GM18517 (cell line): ENCODE data around the gene GPR171.
"Not testable (repeated sequence)": the region's sequence is repeated elsewhere in the genome, so short reads cannot be mapped to it uniquely, and the experiment has no call there.

ENCODE experiments used
- ATAC-seq: cut with Tn5 transposase; IDR thresholded peaks from one replicate; pipeline ENCODE4 v1.9.1; 2021; ENCODE audit warnings: mild to moderate bottlenecking, moderate library complexity; ENCODE audit not compliant: unreplicated experiment

Gene GPR171, protein sequence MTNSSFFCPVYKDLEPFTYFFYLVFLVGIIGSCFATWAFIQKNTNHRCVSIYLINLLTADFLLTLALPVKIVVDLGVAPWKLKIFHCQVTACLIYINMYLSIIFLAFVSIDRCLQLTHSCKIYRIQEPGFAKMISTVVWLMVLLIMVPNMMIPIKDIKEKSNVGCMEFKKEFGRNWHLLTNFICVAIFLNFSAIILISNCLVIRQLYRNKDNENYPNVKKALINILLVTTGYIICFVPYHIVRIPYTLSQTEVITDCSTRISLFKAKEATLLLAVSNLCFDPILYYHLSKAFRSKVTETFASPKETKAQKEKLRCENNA

GRCh38 chr3:151203051-151203420, at the start of gene GPR171:
Gene GPR171, minus strand, starts transcription at chr3:151203216. Its CDS starts 3,830 bp downstream, at chr3:151199386.
- ATAC-seq = peak; percentile 81

GRCh38 chr3:151248772-151249337, 45.8 kb upstream of the GPR171 start:
- no peak for ATAC-seq

GRCh38 chr3:151242006-151242405, 39.0 kb upstream of the GPR171 start:
- not testable (repeated sequence) for ATAC-seq

- no peak for ATAC-seq
Measured at GRCh38 chr3:151236736-151237135, 33.7 kb upstream of the GPR171 start.

DNA sequence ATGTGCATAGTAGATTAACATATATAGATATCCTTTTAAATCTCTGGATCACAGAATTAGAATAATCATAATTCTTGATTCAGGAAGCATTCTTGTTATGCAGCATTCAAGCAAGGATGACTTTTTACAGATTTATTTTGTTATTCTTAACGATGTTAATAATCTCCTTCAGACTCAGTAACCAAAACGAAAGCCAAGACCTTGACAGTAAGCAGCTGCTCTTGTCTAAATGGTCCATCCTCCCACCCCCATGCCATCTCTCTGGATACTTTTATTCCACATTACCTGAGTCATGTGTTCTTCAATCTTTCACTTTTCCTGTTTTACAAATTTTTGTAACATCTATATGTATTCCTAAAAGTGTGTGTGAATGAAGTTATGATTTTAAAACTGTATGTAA, 33.3 kb upstream of the GPR171 start:
- no peak for ATAC-seq

GRCh38 chr3:151234825-151235224, 31.8 kb upstream of the GPR171 start:
- ATAC-seq = no peak

DNA sequence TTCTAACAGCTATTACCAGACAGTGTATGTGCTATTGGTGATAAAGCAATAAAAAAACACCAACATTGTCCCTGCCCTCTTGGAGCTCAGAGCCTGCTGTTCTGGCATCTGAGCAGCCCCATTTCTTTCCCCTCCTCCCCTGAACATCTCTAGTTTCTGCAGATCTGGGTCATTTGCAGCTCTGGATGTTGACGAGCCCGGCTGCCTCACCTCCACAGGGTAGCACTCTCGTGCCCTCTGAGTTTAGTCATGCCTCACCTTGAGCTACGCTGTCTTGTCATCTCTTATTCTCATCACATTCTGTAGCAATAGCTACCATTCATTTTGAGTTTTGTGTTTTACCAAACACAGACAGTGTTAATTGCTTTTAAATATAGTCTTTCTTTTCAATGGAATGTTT, 30.0 kb upstream of the GPR171 start:
- no peak for ATAC-seq

DNA sequence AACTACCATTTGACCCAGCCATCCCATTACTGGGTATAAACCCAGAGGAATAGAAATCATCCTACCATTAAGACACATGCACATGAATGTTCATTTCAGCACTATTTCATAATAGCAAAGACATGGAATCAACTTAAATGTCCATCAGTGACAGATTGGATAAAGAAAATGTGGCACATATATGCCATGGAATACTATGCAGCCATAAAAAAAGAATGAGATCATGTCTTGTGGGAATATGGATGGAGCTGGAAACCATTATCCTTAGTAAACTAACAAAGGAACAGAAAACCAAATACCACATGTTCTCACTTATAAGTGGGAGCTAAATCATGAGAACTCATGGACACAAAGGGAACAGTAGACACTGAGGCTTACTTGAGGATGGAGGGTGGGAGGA, 29.4 kb upstream of the GPR171 start:
- ATAC-seq = not testable (repeated sequence)

DNA sequence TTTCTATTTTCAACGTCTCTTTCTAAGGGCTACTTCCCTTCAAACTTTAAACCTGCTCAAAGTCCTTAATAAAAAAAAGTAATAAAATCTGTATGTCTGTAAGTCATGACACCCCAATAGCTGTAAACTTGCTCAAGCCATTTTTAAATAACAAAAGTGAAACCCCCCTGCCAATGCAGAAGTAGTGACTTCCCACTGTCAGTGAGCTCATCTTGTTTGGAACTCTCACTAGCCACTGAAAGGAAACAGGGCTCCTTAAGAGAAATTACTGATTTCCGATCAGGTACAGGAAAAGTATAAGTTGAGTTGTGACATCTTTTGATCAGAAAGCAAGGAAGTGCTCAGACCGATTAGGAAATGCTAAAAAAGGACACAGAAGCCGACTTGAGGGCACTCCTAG, 27.6 kb upstream of the GPR171 start:
- ATAC-seq = peak; percentile 61

- ATAC-seq = no peak
Measured at GRCh38 chr3:151228666-151229040, 25.6 kb upstream of the GPR171 start.

GRCh38 chr3:151227807-151228665, 25.0 kb upstream of the GPR171 start:
- peak; percentile 89 for ATAC-seq

DNA sequence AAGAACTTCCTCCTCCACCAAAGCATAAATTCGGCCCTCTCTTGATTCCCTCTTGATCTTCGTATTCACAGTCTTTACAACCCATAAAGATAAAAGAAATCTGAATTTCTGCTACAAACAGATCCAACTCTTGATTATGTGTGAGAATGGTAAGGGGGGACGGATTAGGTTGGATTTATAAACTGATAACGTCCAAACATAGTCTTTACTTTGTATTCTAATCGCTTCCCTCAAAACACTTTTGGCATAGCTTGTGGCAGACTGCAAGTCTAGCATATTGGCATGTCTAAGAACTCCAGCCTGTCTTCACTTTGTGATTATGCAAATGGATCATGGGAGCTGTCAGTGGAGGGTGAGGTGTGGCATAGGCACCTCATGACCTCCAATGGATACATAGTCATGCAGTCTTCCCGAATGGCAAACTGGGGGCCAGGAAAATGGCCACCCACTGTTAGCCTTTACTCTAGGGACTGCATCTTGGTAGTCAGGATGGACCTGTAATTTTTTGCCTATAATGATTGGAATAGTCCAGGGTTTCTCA, 24.3 kb upstream of the GPR171 start:
- peak; percentile 42 for ATAC-seq

- ATAC-seq = no peak
Measured at GRCh38 chr3:151226825-151227224, 23.8 kb upstream of the GPR171 start.

- no peak for ATAC-seq
Measured at GRCh38 chr3:151226088-151226563, 23.1 kb upstream of the GPR171 start.

DNA sequence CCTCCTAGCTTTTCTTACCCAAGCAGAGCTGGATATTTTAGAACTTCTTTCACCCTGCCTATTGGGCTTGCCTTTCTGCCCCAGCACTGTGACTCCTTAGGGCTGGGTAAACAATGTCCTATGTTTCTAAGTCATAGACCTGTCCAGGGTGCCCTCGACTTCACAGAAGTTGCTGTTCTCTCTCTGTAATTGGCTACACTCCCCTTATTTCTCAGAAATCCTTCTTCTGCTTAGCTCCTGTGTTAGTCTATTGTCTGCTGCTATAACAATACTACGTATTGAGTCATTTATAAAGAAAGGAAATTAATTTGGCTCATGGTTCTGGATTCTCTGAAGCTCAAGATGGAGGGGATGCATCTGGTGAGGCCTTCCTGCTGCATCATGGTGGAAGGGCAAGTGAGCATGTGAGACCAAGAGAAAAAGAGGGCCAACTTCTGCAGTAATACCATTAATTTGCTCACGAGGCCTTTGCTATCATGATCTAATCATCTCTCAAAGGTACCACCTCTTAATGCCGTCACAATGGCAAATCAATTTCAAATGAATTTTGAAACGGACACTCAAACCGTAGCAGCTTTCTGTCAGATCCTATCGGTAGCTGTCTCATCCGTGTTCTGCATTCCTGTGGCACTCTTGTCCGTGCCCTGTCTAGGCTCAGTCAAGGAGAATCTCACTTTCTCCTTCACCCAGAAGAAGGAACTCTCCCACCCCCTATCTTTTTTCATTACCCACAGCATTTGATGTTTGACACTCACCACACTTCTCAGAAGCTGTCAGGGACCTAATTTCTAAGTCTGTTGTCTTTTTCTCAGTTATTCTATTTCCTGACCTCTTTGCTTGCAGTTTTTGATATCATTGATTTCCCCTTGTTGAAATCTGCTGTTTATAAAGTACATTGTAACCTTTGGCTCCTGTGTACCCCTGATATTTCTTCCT, 22.3 kb upstream of the GPR171 start:
- ATAC-seq = no peak

GRCh38 chr3:151224268-151224866, 21.4 kb upstream of the GPR171 start:
- ATAC-seq = no peak

DNA sequence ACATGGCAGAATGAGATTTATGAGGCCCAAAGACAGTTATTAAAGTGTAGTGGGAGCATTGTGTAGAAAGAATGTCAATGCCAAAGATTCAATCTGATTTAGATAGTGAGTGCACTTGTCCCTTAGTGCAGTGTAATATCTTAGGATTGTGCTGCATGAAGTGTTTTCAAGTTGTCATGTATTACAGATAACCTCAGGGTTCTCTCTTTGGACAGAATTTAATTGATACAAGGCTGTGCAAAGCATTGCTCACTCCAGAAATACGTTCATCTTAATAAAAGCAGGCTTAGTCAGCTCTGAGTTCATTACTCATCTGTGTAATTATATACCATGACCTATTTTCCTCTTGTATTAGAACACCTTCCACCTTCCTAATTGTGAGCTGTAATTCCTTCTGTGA, 16.0 kb upstream of the GPR171 start:
- ATAC-seq = no peak

GRCh38 chr3:151218136-151218535, 15.1 kb upstream of the GPR171 start:
- ATAC-seq = no peak

GRCh38 chr3:151216641-151217607, 13.9 kb upstream of the GPR171 start:
- ATAC-seq = no peak
